Nephron progenitor cell (in vitro differentiated cells): ENCODE measurements around the gene RFTN1.
A peak's percentile ranks its signal among the peaks of the same experiment; 100 is the strongest.

Experiments used
- DNase-seq: peaks from one replicate; pipeline ENCODE4 v3.0.0; 2021
- H3K27ac Mint-ChIP-seq: 2 replicates; pipeline ENCODE4 v1.8.0; 2021; ENCODE audit warnings: mild to moderate bottlenecking, moderate library complexity, mixed read lengths
- H3K27me3 Mint-ChIP-seq: 2 replicates; pipeline ENCODE4 v1.8.0; 2021; ENCODE audit warnings: mild to moderate bottlenecking, low read depth, mixed read lengths; ENCODE audit not compliant: poor library complexity
- H3K36me3 Mint-ChIP-seq: 2 replicates; pipeline ENCODE4 v1.8.0; 2021; ENCODE audit warnings: low read depth, mixed read lengths
- H3K4me1 Mint-ChIP-seq: 2 replicates; pipeline ENCODE4 v1.8.0; 2021; ENCODE audit warnings: mixed read lengths
- H3K4me3 Mint-ChIP-seq: 2 replicates; pipeline ENCODE4 v1.8.0; 2021; ENCODE audit warnings: mild to moderate bottlenecking, moderate library complexity, mixed read lengths
- H3K9me3 Mint-ChIP-seq: 2 replicates; pipeline ENCODE4 v1.8.0; 2021; ENCODE audit warnings: mild to moderate bottlenecking, moderate library complexity, mixed read lengths
- CTCF ChIP-seq: fragments of 200-600 bp; sonication (generic); IDR thresholded peaks from 2 replicates; pipeline ENCODE4 v1.5.0; 2021; ENCODE audit warnings: antibody characterized with exemption

The RFTN1 gene

GRCh38 chr3:16407366-16407765, 106.1 kb downstream of the RFTN1 start:
- no peak for TF ChIP-seq CTCF
- Mint-ChIP-seq H3K4me1 (peaks cover 60% of the 10 kb centered on the region), H3K36me3 (peaks cover under 1% of the 10 kb centered on the region), H3K27me3 (no peaks in the 10 kb centered on the region), H3K4me3 (no peak overlapping the region), H3K27ac (no peak overlapping the region), H3K9me3 (no peaks in the 10 kb centered on the region)
- DNase-seq = no peak

- no peak overlapping the region for H3K4me3 Mint-ChIP-seq
- peaks cover 60% of the 10 kb centered on the region for H3K4me1 Mint-ChIP-seq
- H3K27ac Mint-ChIP-seq = no peak overlapping the region
- no peaks in the 10 kb centered on the region for H3K9me3 Mint-ChIP-seq
- H3K27me3 Mint-ChIP-seq = no peaks in the 10 kb centered on the region
- no peak for TF ChIP-seq CTCF
- no peak for DNase-seq
- peaks cover 6% of the 10 kb centered on the region for H3K36me3 Mint-ChIP-seq
Observed at GRCh38 chr3:16406579-16406978, 106.9 kb downstream of the RFTN1 start.

- Mint-ChIP-seq H3K4me3 (no peak overlapping the region), H3K36me3 (peaks cover 6% of the 10 kb centered on the region)
Observed at GRCh38 chr3:16406166-16406565, 107.3 kb downstream of the RFTN1 start.

GRCh38 chr3:16404349-16404895, 109.1 kb downstream of the RFTN1 start:
- no peak for DNase-seq
- H3K4me3 Mint-ChIP-seq = no peak overlapping the region

More at GRCh38 chr3:16406166-16406565, 107.3 kb downstream of the RFTN1 start:
- Mint-ChIP-seq H3K27ac (no peak overlapping the region), H3K27me3 (no peaks in the 10 kb centered on the region), H3K9me3 (no peaks in the 10 kb centered on the region), H3K4me1 (peaks cover 61% of the 10 kb centered on the region)
- no peak for TF ChIP-seq CTCF
- DNase-seq = no peak

GRCh38 chr3:16402451-16402850, 111.0 kb downstream of the RFTN1 start:
- Mint-ChIP-seq H3K9me3 (no peaks in the 10 kb centered on the region), H3K4me1 (peaks cover 63% of the 10 kb centered on the region), H3K27me3 (no peaks in the 10 kb centered on the region), H3K27ac (peak overlapping the region; percentile 78), H3K36me3 (peaks cover 6% of the 10 kb centered on the region), H3K4me3 (no peak overlapping the region)
- no peak for TF ChIP-seq CTCF
- no peak for DNase-seq

More at GRCh38 chr3:16404349-16404895, 109.1 kb downstream of the RFTN1 start:
- TF ChIP-seq CTCF = no peak
- Mint-ChIP-seq H3K36me3 (peaks cover 6% of the 10 kb centered on the region), H3K4me1 (peaks cover 69% of the 10 kb centered on the region), H3K27me3 (no peaks in the 10 kb centered on the region), H3K9me3 (no peaks in the 10 kb centered on the region), H3K27ac (peak overlapping the region; percentile 77)

GRCh38 chr3:16401273-16401672, 112.2 kb downstream of the RFTN1 start:
- DNase-seq = no peak
- Mint-ChIP-seq H3K4me1 (peaks cover 68% of the 10 kb centered on the region), H3K27ac (no peak overlapping the region), H3K9me3 (peaks cover 3% of the 10 kb centered on the region), H3K36me3 (peaks cover 14% of the 10 kb centered on the region), H3K4me3 (no peak overlapping the region), H3K27me3 (no peaks in the 10 kb centered on the region)
- no peak for TF ChIP-seq CTCF
